OCI-LY7 (cell line): ENCODE results near the gene CEP170B.

ENCODE experiments used
- EZH2phosphoT487 ChIP-seq: fragments of 200-600 bp; sonication (generic); IDR thresholded peaks from 2 replicates; pipeline ENCODE4 v1.6.1; 2018; ENCODE audit warnings: low read depth, borderline replicate concordance, mild to moderate bottlenecking, mixed run types, antibody characterized with exemption, low read length, moderate library complexity, mixed read lengths
- TF ChIP-seq, protein P1 (sequence below): fragments of 200-600 bp; sonication (generic); conservative IDR thresholded peaks from 2 replicates; pipeline ENCODE4 v1.5.1; 2014; ENCODE audit warnings: mild to moderate bottlenecking, antibody characterized with exemption, low read length, moderate library complexity, mixed read lengths

GRCh38 chr14:104879201-104879982 lies 14.3 kb downstream of the CEP170B start:
- TF ChIP-seq, protein P1, sequence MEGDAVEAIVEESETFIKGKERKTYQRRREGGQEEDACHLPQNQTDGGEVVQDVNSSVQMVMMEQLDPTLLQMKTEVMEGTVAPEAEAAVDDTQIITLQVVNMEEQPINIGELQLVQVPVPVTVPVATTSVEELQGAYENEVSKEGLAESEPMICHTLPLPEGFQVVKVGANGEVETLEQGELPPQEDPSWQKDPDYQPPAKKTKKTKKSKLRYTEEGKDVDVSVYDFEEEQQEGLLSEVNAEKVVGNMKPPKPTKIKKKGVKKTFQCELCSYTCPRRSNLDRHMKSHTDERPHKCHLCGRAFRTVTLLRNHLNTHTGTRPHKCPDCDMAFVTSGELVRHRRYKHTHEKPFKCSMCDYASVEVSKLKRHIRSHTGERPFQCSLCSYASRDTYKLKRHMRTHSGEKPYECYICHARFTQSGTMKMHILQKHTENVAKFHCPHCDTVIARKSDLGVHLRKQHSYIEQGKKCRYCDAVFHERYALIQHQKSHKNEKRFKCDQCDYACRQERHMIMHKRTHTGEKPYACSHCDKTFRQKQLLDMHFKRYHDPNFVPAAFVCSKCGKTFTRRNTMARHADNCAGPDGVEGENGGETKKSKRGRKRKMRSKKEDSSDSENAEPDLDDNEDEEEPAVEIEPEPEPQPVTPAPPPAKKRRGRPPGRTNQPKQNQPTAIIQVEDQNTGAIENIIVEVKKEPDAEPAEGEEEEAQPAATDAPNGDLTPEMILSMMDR = peak; percentile 27; the same call in 1 of the 2 replicates
- TF ChIP-seq EZH2phosphoT487 = no peak
